Retina (tissue), 1 donor: ENCODE data around the gene NPR1.

Experiments used
- DNase-seq: peaks from one replicate; pipeline ENCODE4 v3.0.0-alpha.2; 2016

NPR1 gene

GRCh38 chr1:153728305-153729066, 50.0 kb downstream of the NPR1 start:
- DNase-seq = peak; percentile 72

GRCh38 chr1:153730468-153730988, 52.0 kb downstream of the NPR1 start:
- DNase-seq = no peak

- DNase-seq = no peak
These were observed 55.5 kb downstream of the NPR1 start for GRCh38 chr1:153733970-153734369.

GRCh38 chr1:153734396-153735089, 56.1 kb downstream of the NPR1 start:
- no peak for DNase-seq

GRCh38 chr1:153735090-153735420, 56.6 kb downstream of the NPR1 start:
- DNase-seq = no peak

- no peak for DNase-seq
These were observed 63.5 kb downstream of the NPR1 start for GRCh38 chr1:153741986-153742385.

- DNase-seq = no peak
These were observed 64.1 kb downstream of the NPR1 start for GRCh38 chr1:153742411-153743142.
